Stomach (tissue), 4 donors: ENCODE results near the gene BCAS3.

ENCODE experiments used
- EP300 ChIP-seq: sonication (generic); formaldehyde crosslinking; IDR thresholded peaks from one replicate; pipeline ENCODE4 v1.6.1; 2017; ENCODE audit warnings: antibody characterized with exemption
- TF ChIP-seq, protein P1 (sequence below), 7 experiments: fragments of 450-650 bp in 4 of 7; fragments of 200-600 bp in 3 of 7; sonication (generic) in 3 of 7; IDR thresholded peaks; one replicate each; pipeline ENCODE4 v1.5.1; 2016 to 2019; ENCODE audit warnings: antibody characterized with exemption in 7 of 7, control low read depth in 2 of 7, mild to moderate bottlenecking in 1 of 7

DNA sequence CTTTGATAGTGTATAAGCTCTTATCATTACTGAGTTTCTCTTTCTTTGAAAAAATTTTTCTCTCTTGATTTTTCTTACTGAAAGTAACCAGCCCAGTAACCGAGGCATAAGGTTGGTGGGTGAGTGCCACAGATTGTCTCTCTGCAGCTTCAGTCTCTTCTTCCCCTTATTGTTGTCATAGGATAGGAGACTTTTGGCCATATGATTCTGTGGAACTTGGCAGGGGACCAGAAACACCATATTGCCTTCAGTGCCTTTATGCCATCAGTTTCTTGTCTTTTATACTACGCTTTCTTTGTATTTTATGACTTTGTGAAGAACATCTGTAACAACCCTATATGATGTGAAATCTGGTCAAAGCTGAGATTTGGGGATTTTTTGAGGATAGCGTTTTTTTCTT is 380.4 kb downstream of the BCAS3 start:
- TF ChIP-seq EP300, result no peak
- TF ChIP-seq, protein P1, sequence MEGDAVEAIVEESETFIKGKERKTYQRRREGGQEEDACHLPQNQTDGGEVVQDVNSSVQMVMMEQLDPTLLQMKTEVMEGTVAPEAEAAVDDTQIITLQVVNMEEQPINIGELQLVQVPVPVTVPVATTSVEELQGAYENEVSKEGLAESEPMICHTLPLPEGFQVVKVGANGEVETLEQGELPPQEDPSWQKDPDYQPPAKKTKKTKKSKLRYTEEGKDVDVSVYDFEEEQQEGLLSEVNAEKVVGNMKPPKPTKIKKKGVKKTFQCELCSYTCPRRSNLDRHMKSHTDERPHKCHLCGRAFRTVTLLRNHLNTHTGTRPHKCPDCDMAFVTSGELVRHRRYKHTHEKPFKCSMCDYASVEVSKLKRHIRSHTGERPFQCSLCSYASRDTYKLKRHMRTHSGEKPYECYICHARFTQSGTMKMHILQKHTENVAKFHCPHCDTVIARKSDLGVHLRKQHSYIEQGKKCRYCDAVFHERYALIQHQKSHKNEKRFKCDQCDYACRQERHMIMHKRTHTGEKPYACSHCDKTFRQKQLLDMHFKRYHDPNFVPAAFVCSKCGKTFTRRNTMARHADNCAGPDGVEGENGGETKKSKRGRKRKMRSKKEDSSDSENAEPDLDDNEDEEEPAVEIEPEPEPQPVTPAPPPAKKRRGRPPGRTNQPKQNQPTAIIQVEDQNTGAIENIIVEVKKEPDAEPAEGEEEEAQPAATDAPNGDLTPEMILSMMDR (IDR thresholded peaks at IDR 0.05), result no peak
